GM18907 (cell line): ENCODE results near the gene HRC.
A peak's percentile ranks its signal among the peaks of the same experiment; 100 is the strongest.

Experiments used
- ATAC-seq: cut with Tn5 transposase; IDR thresholded peaks from one replicate; pipeline ENCODE4 v1.9.1; 2021; ENCODE audit warnings: mild to moderate bottlenecking, moderate library complexity; ENCODE audit not compliant: unreplicated experiment

HRC gene

DNA sequence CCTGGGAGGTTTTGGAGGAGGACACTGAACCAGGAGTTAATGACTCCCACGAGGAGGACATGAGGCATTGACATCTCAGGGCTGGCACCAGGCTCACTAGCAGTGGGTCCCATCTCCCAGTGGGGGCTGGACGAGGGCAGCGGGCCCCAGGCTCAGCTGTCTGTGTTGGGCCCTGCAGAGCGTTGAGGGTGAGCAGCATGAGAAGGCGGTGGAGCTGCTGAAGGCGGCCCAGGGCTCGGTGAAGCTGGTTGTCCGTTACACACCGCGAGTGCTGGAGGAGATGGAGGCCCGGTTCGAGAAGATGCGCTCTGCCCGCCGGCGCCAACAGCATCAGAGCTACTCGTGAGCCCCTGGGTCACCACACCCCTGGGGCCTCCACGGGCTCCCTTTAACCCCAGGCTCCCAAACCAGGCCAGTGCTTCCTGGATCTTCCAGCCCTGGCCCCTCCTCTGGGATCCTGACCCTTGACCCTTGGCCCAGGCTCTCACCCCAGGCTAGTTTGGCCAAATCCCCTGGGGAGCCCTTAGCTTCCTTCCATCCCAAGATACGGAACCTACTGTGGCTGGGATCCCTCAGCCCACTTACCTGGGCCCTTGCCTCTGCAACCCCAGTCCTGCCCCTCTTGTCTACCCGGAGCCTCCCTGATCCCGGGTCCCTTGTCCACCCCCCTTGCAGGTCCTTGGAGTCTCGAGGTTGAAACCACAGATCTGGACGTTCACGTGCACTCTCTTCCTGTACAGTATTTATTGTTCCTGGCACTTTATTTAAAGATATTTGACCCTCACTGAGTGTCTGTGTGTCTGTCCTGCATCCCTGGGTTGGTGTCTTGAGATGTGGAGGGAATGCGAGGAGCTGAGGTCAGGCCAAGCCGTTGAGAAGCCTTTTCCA is 37.3 kb downstream of the HRC start:
- no peak for ATAC-seq

DNA sequence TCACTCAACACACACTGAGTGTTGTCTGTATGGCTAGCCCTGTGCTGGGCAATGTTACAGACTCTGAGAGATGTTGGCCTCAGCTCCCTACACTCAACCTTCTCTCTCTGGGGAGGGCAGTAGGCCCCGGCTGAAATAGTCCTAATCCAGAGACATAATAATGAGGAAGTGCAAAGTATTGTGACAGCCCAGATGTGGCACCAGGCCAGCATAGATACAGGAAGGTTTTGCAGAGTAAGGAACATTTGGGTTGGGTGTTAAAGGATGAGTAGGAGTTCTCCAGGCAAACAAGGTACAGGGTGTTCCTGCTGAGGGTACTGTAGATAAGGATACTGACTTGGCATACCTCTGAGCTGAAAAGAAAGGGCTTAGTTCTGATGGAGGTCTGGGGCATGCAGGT is 38.7 kb downstream of the HRC start:
- ATAC-seq, result no peak

GRCh38 chr19:49114630-49115363 is 40.4 kb downstream of the HRC start:
- no peak for ATAC-seq

DNA sequence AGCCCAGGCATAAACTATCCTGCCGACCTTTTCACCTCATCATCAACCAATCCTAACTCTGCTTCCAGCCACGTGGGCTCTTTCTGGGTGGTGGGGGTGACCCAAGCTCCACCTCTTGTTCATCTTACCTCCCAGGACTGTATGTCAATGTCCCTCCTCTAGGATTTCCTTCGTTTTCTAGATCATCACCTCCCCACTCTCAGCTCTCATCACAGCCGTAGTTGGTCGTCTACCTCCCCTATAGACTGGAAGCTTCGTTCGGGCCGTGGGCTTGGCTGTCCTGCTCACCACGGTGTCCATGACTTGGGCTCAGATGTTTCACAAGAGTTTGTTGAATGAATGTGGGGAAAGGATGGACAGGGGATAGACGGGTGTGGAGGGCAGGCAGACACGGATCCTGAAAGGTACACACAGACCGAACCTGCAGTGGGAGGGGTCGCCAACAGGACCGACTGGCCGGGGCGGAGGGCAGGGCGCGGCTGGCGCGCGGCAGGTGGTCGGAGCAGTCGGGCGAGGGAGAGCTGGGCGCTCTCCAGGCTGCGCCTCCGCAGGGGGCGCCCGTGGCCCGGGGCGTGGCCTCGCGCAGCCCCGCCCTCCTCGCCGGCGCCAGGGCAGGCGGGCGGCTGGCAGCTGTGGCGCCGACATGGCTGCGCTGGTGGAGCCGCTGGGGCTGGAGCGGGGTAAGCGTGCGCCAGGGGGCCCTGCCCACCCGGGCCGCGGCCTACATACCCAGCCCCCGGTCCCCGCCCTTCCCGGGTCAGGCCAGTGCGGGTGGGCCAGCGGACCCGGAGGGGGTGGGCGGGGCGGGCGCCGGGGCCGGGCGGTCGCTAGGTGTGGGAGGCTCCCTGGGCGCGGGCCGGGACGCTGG is 41.2 kb downstream of the HRC start, which contains the start of gene LIN7B:
LIN7B (plus strand) TSS at position 609 of the 868 bp plus-strand sequence; CDS start at position 644, 35 bp downstream.
- peak; percentile 46 for ATAC-seq

- no peak for ATAC-seq
Observed at GRCh38 chr19:49111218-49111998, 43.8 kb downstream of the HRC start.

GRCh38 chr19:49110567-49110966 is 44.6 kb downstream of the HRC start:
- ATAC-seq, result no peak

GRCh38 chr19:49109569-49110233 is 45.5 kb downstream of the HRC start:
- ATAC-seq, result no peak

DNA sequence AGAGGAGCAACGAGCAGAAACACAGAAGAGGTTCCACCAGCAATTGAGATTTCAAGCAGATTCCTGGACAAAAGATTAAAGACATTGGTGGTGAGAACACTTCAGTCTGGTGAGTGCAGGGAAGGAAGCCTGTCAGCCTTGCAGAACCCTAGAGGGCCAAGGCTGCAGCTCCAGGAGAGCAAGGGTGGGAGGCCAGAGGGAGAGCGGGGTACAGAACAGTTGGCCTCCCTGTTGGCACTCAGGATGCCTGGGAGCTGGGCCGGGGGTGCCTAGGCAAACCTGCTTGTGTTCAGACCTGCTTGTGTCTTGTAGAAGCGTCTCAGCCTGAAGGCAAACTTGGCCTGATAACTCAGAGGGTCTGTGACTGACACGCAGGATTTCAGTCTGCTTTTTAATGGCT is 46.1 kb downstream of the HRC start:
- ATAC-seq, result no peak

DNA sequence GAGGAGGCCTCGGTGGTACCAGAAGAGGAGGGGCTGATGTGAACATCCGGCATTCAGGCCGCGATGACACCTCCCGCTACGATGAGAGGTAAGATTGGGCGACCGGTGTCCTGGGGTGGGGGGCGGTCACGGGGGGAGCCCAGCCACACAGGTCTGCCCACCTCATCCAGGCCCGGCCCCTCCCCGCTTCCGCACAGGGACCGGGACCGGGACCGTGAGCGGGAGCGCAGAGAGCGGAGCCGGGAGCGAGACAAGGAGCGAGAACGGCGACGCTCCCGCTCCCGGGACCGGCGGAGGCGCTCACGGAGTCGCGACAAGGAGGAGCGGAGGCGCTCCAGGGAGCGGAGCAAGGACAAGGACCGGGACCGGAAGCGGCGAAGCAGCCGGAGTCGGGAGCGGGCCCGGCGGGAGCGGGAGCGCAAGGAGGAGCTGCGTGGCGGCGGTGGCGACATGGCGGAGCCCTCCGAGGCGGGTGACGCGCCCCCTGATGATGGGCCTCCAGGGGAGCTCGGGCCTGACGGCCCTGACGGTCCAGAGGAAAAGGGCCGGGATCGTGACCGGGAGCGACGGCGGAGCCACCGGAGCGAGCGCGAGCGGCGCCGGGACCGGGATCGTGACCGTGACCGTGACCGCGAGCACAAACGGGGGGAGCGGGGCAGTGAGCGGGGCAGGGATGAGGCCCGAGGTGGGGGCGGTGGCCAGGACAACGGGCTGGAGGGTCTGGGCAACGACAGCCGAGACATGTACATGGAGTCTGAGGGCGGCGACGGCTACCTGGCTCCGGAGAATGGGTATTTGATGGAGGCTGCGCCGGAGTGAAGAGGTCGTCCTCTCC is 47.4 kb downstream of the HRC start:
- no peak for ATAC-seq

- ATAC-seq, result no peak
Observed at GRCh38 chr19:49106648-49107135, 48.5 kb downstream of the HRC start.

DNA sequence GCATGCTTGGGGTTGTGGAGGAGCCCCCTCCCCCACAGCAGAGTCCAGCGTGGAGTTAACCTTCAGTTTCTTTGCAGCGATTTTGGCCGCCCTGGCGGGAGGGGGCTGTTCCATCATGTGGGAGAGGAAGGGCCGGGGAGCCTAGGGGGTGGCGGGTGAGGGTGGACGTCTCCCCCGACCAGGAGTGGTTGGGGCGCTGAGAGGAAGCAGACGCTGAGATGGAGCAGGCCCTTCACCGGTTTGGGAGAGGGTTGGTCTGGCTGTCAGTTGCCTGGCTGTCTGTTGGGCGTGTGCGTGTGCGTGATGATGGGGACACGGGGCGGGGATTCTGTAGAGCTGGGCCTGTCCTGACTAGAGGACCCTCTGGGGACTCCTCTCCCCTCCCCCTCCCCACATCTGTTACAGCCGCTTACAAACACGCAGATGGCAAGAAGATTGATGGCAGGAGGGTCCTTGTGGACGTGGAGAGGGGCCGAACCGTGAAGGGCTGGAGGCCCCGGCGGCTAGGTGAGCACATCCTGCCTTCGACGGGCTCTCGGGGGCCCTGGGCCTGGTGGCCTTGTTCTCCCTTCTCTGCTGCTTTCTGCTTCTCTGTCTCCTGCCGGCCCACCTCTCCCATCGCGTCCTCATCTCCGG is 50.8 kb downstream of the HRC start:
- no peak for ATAC-seq

- ATAC-seq, result no peak
Observed at GRCh38 chr19:49103331-49104085, 51.7 kb downstream of the HRC start.

DNA sequence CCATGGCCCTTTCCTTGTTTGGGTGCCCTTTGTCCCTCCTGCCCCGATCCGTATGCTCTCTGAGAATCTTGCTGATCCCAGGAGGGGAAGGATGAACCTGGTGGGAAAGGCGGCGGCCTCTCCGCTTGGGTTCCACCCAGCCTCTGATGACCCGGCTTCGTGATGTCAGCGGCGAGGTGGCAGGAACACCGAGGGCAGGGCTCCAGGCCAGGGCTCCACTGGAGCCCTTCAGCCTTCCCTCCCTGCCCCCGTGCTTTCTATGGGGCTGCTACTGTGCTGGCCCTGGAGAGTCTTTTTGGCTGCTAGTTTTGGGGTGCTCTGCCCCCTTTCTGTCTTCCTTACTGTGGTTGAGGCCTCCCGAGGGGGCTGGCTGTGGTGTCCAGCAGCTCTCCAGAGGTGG is 52.9 kb downstream of the HRC start:
- ATAC-seq, result no peak
